Erythroblast (primary cell): ENCODE measurements around the gene MED16.

Experiments
- DNase-seq, 2 experiments: peaks; one replicate each; lab custom pipeline; 2025; lab: John Stamatoyannopoulos, UW
- GATA1 ChIP-seq: IDR thresholded peaks from 2 replicates; pipeline ENCODE4 v1.6.1; 2011; ENCODE audit warnings: low read depth, mild to moderate bottlenecking, control low read depth, low read length, moderate library complexity
- POLR2A ChIP-seq: IDR thresholded peaks from 2 replicates; pipeline ENCODE4 v1.6.1; 2011; ENCODE audit warnings: mild to moderate bottlenecking, low read length

Gene MED16

DNA sequence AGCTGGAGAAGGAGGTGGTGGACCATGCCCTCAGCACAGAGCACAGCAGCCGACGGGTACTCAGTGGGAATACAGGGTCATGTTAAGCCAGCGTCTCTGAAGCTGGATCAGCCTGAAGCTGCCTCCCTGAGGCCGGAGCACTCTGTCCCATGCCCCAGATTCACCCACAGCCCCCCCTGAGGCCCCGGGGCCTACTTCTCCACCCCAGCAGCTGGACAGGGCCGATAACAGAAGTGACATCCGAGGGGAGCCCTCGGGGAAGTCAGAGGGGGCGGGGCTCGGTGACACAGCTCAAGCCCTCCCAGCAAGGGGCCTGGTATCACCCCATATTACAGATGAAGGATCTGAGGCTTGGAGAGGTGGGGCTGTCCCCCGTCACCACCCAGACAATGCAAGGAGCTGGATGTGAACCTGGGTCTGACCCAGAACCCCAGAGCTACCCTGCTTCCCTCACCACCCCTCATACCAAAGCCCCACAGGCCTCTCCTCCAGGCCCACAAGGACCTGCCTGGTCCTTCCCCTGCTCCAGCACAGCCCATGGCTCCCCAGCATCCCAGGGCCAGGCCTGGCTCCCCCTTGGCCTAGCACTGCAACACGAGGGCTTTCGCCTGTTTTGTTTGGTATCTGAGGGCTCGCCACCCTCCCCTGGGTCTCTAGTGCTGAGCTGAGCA, 14.3 kb upstream of the MED16 start:
- peak; percentile 54 for TF ChIP-seq GATA1
- peak; percentile 67 for TF ChIP-seq POLR2A
- DNase-seq, result peak; percentile 99

DNA sequence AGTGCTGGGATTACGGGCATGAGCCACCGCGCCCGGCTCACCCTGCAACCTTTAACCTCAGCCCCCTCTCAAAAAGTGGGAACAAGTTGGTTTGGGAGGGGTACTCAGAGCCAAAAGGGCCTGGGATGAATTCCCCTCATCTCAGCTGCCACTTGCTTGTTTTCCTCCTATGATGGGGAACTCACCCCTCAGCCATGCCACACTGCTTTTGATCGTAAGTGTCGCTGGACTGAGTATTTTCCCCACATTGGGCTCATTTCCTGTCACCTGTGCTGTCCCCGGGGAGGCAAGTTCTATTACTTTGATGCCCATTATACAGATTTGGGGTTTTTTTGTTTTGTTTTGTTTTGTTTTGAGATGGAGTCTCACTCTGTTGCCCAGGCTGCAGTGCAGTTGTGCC, 13.5 kb upstream of the MED16 start:
- no peak for DNase-seq
- TF ChIP-seq POLR2A (no peak), GATA1 (no peak)

DNA sequence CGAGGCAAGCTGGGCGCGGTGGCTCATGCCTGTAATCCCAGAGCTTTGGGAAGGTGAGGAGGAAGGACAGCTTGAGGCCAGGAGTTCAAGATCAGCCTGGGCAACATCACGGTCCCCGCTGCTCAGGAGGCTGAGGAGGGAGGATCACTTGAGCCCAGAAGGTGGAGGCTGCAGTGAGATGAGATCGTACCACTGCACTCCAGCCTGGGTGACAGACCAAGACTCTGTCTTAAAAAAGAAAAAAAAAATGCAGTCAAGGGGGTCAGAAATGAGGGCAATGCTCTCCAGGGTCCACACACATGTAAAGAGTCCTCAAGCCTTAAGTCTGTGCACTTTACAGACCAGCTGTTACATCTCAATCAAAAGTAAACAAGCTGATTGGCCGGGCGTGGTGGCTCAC, 11.6 kb upstream of the MED16 start:
- TF ChIP-seq POLR2A (no peak), GATA1 (no peak)
- DNase-seq, result no peak

DNA sequence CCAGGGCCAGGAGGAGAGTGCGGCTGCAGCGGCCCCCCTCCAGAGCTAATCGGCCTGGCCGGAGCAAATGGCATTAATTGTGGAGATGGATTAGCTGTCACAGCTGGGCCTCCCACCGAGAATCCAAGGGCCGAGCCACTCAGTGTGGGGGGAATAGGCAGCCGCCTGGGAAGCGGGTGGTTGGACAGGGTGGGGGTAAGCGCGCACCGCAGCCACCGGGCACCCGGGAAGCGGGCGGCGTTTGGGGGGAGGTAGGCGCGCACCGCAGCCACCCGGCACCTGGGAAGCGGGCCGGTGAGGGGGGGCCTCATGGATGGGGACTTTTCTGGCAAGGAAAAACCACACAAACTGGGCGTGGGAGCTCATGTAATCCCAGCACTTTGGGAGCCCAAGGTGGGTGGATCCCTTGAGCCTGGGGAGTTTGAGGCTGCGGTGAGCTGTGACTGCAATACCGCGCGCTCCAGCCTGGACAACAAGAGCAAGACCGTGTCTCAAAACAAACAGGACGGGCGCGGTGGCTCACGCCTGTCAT, 10.3 kb upstream of the MED16 start:
- DNase-seq, result no peak
- TF ChIP-seq GATA1 (no peak), POLR2A (no peak)

DNA sequence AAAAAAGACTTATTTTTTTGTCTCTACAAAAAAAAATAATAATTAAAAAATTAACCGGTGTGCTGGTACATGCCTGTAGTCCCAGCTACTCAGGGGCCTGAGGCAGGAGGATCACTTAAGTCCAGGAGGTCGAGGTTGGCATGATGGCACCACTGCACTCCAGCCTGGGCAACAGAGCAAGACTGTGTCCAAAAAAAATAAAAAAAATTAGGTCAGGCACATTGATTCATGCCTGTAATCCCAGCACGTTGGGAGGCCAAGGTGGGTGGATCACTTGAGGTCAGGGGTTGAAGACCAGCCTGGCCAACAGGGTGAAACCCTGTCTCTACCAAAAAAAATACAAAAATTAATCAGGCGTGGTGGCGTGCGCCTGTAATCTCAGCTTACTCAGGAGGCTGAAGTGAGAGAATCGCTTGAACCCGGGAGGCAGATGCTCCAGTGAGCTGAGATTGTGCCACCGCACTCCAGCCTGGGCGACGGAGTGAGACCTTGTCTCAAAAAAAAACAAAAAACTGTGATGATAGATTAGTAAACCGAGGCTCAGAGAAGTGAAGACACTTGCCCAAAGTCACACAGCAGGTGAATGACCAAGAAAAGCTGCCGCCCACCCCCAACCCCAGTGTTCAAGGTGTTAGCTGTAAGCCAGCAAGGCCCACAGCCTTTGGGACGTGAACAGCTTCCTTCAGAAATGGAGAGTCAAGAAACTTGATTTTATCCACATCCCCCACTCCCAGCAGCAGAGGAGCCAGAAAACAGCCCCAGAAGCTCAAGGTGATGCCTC, 9.6 kb upstream of the MED16 start:
- no peak for TF ChIP-seq GATA1
- TF ChIP-seq POLR2A, result no peak
- DNase-seq, result no peak

DNA sequence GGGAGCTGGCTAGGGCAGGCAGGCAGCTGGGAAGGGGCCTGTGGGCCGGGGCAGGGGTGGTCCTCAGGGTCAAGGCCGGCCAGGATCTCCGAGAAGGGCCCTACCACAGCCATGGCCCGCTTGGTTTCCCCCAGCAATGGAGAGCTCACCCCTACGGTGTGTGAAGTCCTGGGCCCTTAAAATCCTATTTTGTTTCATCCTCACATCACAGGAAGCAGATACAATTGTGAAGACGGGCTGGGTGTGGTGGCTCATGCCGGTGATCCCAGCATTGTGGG, 9.0 kb upstream of the MED16 start:
- DNase-seq, result no peak
- TF ChIP-seq POLR2A (no peak), GATA1 (no peak)

DNA sequence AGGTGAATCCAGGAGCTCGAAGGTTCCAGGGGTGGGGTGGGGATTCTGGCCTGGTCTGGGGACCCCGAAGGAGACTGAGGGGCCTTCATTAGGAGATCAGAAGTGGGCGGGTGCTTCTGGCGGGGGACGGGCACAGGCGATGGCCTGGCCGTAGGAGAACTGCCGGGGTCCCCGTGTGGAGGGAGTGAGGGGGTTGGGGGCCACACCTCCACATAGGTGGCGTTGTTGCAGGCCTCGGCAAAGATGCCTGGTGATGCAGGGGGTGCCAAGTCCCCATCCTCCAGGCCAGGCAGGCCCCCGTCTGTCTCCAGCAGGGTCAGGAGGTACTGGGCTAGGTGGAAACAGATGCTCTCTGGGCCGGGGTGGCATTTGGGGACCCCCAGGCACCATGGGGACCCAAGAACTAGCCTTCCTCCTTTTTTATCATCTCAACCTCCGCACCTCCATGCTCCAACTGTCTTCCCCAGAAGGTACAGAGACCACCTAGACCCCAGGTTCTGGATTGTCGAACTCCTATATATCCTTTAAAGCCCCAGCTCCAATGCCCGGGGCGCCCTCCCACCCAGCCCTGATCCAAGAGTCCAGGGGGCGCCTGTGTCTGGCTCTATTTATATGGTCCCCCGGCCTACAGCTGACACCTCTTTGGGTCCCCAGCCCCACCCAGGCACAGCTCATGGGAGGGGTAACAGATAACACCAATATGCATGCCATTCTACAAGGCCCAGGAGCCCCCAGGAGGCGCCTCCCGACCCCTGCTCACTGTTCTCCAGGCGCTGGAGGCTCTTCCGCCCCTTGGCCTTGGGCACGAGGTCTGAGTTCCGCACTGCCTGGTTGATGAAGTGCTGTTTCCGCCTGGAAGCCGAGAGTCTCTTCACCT, 8.5 kb upstream of the MED16 start:
- no peak for DNase-seq
- no peak for TF ChIP-seq POLR2A
- TF ChIP-seq GATA1, result no peak

DNA sequence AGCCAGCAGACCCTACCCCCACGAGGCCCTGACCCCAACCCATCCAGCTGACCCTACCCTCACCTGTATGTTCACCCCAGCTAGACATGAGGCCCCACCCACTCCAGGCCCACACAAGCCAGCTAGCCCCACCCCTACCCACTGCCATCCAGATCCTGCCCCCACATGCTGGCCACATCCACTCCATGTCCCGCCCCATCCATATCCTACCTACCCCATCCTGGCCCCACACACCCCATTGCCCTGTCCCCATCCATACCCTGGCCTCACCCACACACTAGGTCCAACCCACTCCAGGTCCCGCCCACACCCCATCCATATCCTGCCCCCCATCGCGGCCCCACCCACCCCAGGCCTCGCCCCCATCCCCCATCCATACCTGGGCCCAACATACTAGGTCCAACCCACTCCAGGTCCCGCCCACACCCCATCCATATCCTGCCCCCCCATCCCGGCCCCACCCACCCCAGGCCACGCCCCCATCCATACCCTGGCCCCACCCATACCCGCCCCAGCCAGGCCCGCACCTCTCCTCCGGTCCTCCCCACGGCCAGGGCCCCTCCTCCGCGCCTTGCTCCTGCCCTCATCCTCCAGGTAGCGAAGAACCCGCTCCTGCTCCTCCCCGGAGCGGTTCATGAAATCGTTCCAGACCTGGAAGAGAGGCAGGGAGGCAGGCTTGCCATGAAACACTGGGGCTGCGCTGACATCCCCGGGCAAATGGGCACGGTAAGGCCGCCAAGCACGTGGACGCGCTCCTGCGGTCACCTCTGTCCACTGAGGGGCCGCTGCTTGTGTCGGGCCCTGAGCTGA, 7.5 kb upstream of the MED16 start:
- peak; percentile 48 to 63 for DNase-seq
- TF ChIP-seq POLR2A, result no peak
- TF ChIP-seq GATA1, result no peak

DNA sequence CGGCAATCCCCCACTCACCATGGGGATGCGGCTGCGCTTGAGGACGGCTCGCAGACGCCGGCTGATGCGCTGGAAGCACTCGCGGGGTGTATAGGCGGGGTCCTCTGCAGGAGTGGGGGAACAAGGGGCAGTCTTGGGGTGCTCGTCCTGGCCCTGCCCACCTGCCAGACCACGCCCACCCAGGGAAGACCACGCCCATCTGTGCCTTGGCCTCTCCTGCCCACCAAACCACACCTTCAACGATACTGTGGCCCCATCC, 7.0 kb upstream of the MED16 start:
- TF ChIP-seq POLR2A, result no peak
- TF ChIP-seq GATA1, result no peak
- DNase-seq, result no peak

DNA sequence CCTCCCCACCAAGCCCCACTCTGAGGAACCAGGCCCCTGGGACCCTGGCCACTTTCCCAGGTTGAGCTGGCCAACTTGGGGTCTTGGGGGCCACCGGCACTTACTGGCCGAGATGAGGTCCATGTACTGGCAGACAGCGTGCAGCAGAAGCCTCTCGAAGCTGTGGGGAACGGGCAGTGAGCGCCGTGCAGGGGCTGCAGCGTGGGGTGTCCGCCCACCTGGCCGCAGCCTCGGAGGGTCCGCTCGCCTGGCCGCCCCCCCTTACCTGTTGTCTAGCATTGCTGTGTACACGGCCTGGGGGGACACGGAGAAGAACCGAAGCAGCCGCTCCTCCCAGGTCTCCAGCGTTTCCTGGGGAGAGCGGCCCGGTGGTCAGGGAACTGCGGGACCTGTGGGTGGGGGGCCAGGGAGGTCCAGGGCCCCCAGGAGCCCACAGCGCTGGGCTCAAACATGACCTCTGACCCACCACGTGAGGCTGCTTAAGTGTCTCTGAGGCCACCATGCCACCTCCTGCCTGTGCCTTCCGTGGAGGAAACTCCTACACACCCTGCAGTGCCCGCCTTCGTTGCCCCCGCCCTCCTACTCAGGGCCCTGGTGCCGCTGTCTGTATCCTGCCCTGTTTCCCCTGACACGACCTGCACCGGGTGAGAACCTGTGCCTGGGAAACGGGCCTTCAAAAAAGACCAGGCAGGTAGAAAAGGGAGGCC, 6.5 kb upstream of the MED16 start:
- DNase-seq, result no peak
- no peak for TF ChIP-seq GATA1
- TF ChIP-seq POLR2A, result no peak

DNA sequence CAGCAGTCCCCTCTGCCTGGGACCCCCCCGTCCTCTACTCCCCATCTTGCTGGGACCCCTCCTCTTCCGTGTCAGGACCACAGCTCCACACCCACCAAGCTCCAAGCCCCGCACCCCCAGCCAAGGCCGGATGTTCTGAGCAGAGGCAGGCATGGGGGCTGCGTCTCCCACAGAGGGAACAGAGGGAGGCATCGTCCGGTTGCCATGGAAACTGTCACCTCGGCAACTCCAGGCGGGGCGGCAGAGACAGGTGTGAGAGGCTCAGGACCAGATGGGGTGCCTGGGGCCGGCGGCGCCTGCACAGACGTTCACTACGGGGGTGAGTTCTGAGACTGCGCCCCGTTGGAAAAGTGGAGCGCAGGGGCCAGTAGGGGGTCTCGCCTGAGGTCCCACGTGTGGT, 5.7 kb upstream of the MED16 start:
- TF ChIP-seq POLR2A (no peak), GATA1 (no peak)
- no peak for DNase-seq

DNA sequence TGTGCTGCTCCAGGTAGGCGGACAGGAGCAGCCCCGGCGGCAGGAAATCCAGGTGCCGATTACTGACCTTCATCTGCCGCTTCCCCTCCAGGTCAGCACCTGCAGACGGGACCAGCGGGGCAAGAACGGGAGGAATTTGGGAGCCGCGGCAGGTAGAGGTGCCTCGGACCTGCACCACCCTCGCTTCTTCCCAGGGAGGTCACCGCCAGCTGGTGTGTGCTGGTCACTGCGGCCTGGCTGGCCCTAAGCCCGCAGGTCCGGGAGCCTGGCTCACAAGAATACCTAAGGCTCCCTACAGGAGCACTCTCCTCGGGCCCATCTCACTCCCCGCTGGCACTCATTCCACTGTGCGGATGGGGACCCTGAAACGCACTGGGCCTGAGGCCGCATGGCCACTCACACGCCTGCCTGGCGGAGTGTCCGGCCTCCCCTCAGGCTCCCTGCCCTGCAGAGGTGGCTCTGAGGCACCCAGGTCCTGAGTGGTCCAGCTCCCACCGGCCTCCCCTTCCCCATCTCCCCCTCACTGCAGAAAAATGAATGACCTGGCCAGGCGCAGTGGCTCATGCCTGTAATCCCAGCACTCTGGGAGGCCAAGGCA, 4.6 kb upstream of the MED16 start:
- no peak for DNase-seq
- TF ChIP-seq GATA1 (no peak), POLR2A (no peak)

DNA sequence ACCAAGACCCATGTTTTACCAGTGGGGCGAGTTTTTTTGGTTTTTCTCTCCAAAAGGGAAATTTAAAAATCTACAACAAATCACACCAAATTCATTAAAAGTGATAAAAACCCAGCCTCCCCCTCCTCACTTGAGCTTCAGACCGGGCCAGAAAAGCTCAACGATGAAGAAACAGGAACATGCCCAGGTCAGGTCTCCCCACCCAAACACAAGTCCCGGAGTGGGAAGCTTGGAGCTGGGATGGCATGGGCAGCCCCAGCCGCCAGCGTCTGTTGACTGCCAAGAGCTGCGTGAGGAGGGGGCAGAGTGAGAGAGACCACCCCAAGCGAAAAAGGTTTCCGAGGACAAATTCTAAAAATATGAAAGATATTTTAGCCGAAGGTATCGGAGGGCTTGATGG, 4.0 kb upstream of the MED16 start:
- TF ChIP-seq GATA1 (no peak), POLR2A (no peak)
- no peak for DNase-seq
